Endothelial cell (in vitro differentiated cells): ENCODE results near the gene DLGAP5. TPM values are rescaled to one million over a fixed set of nuclear protein-coding genes. Genes with fewer than 3 reads are reported as not detected.

ENCODE experiments used
- DNase-seq: peaks from one replicate; pipeline ENCODE4 v3.0.0; 2021; ENCODE audit warnings: low spot score
- H3K27ac Mint-ChIP-seq: one replicate; pipeline ENCODE4 v1.8.0; 2021; ENCODE audit warnings: mixed read lengths, inconsistent platforms; ENCODE audit not compliant: unreplicated experiment
- H3K27me3 Mint-ChIP-seq: one replicate; pipeline ENCODE4 v1.8.0; 2021; ENCODE audit warnings: mild to moderate bottlenecking, moderate library complexity, mixed read lengths, inconsistent platforms; ENCODE audit not compliant: unreplicated experiment
- H3K36me3 Mint-ChIP-seq: one replicate; pipeline ENCODE4 v1.8.0; 2021; ENCODE audit warnings: mild to moderate bottlenecking, low read depth, mixed read lengths, inconsistent platforms; ENCODE audit not compliant: unreplicated experiment
- H3K4me1 Mint-ChIP-seq: one replicate; pipeline ENCODE4 v1.8.0; 2021; ENCODE audit warnings: mild to moderate bottlenecking, mixed read lengths, inconsistent platforms; ENCODE audit not compliant: unreplicated experiment
- H3K4me3 Mint-ChIP-seq: one replicate; pipeline ENCODE4 v1.8.0; 2021; ENCODE audit warnings: mild to moderate bottlenecking, mixed read lengths, inconsistent platforms; ENCODE audit not compliant: unreplicated experiment
- H3K9me3 Mint-ChIP-seq: one replicate; pipeline ENCODE4 v1.8.0; 2021; ENCODE audit warnings: mixed read lengths, inconsistent platforms; ENCODE audit not compliant: unreplicated experiment
- total RNA-seq: library from RNA; stranded (reverse); fragmentation: NEBNext Ultra II Directional; extraction: Animal tissue kit (Norgen Biotek cat#: 25700); gene quantifications from one replicate; pipeline ENCODE4 v1.2.1, GENCODE V29; 2021; ENCODE audit not compliant: unreplicated experiment
- TF ChIP-seq, protein P1 (sequence below): fragments of 200-600 bp; sonication (generic); IDR thresholded peaks from one replicate; pipeline ENCODE4 v1.5.0; 2021; ENCODE audit warnings: antibody characterized with exemption; ENCODE audit not compliant: unreplicated experiment

Gene DLGAP5
- total RNA-seq, 1 donor from 2014 or later: 12.8 TPM

DNA sequence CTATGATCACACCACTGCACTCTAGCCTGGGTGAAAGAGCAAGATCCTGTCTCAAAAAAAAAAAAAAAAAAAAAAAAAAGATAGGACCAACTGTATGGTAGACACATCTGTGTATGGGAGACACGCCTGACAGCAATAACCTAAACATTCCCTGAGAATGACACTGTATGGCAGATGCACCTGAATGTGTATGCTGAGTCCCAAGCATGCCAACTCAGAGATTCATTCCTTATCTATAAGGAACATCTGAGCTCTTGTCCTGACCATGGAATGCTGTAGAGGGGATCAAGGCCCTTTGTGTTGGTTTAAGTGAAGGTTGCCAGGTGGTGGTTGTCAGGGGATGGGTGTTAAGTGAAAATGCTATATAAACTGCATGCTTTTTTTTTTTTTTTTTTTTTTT, 81.5 kb downstream of the DLGAP5 start:
- no peak for DNase-seq
- Mint-ChIP-seq H3K9me3 (peaks cover 4% of the 10 kb centered on the region), H3K27ac (no peak overlapping the region), H3K4me3 (no peak overlapping the region), H3K36me3 (peaks cover 5% of the 10 kb centered on the region), H3K27me3 (peaks cover 4% of the 10 kb centered on the region), H3K4me1 (peaks cover 18% of the 10 kb centered on the region)
- TF ChIP-seq, protein P1, sequence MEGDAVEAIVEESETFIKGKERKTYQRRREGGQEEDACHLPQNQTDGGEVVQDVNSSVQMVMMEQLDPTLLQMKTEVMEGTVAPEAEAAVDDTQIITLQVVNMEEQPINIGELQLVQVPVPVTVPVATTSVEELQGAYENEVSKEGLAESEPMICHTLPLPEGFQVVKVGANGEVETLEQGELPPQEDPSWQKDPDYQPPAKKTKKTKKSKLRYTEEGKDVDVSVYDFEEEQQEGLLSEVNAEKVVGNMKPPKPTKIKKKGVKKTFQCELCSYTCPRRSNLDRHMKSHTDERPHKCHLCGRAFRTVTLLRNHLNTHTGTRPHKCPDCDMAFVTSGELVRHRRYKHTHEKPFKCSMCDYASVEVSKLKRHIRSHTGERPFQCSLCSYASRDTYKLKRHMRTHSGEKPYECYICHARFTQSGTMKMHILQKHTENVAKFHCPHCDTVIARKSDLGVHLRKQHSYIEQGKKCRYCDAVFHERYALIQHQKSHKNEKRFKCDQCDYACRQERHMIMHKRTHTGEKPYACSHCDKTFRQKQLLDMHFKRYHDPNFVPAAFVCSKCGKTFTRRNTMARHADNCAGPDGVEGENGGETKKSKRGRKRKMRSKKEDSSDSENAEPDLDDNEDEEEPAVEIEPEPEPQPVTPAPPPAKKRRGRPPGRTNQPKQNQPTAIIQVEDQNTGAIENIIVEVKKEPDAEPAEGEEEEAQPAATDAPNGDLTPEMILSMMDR: no peak

DNA sequence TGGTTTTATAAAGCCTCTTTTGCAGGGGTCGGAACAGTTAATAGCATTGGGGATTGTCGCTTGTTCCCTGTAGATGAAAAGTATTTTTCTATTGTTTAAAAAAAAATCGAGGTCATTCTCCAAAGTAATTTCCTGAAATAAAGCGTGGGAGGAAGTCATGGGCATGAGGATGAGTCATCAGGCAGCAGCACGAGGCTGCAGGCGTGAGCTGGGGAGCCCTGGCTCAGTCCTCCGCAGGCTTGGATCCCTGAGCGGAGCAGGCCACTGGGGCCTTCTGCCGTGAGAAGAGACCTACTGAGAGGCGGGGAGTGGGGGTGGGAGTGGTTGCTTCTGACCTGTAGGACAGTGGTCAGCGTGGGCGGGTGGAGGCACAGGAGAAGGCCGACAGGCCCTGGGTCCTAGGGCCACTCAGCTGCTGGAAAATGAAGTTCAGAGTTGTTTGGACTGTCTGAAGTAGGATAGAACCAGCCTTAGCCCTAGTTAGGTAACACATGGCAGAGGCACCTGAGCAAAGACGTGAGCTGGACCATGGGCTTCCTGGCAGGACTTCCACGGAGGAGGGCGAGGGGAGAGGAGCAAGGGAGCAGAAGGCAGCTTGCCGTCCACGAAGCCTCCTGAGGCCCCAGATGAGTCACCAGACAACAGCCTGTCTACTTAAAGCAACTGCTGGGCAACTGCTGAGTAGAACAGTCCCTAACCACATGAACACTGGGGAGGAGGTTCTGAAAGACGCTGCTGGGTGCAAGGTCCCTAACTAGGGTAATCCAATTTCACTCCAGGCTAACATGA, 83.4 kb downstream of the DLGAP5 start:
- peak; percentile 15 for DNase-seq
- TF ChIP-seq, protein P1: no peak
- H3K9me3 Mint-ChIP-seq: no peaks in the 10 kb centered on the region
- H3K36me3 Mint-ChIP-seq: no peaks in the 10 kb centered on the region
- H3K4me1 Mint-ChIP-seq: peaks cover 8% of the 10 kb centered on the region
- peak overlapping the region; percentile 49 for H3K27ac Mint-ChIP-seq
- H3K27me3 Mint-ChIP-seq: peaks cover 2% of the 10 kb centered on the region
- H3K4me3 Mint-ChIP-seq: no peak overlapping the region

DNA sequence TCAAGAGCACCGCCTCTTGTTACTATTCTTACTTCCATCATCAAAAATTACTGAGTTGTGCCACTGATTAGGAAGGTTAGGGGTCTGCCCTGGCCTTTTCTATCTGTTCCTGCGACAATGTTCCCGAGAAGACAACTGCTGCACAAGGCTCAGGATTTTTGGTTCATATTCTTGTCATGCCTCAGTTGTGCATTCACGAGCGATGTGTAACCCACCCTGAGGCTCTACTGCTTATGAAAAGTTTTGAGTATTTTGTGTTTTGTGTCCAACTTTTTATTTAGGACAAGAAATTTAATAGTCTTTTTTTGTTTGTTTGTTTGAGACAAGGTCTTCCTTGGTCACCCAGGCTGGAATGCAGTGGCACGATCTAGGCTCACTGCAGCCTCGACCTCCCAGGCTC, 85.4 kb downstream of the DLGAP5 start:
- Mint-ChIP-seq H3K27me3 (peaks cover 2% of the 10 kb centered on the region), H3K27ac (no peak overlapping the region), H3K9me3 (no peaks in the 10 kb centered on the region), H3K36me3 (no peaks in the 10 kb centered on the region), H3K4me1 (peaks cover 8% of the 10 kb centered on the region), H3K4me3 (no peak overlapping the region)
- TF ChIP-seq, protein P1: no peak
- DNase-seq: no peak

DNA sequence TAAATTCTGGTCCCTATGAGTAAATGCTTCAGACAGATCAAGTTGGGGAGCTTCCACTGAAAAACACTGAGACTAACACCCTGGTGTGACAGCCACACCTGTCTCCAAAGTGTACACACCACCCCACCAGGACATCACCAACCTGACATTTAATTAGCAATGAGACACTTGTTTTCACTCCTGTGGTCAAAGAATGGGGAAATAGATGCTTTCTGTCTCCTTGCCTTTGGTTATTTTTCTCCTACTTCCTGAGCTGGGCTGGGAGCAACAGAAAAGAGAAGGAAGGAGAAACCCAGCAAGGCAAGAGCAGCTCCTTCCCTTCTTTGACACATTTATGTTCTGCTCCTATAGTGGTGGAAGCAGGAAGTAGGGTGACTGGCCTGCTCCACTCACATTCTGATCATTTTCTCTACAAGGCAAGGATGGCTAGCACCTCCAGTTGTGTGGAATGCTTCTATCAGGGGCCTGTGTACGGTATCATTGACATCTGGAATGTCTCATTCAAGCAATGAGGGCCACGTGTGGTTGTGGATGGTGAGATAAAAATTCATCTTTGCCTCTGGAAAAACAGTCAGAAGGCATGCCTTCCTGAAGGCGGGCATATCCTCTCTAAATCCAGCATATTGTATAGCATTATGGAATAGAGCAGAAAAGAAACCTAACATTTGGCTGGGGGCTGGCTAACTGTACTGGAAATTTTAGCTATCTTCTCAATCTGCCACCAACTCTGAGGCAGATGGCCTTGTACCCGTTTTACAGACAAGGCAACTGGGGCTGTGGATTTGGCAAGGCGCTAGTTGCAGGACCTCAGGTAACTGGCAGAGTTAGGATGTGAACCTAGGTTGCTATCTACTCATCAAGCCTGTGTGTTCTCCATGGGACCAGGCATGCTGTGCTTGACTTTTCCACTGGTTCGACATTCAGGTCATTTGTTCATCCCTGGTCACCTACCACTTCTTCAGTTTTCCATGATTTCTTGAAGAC, 87.1 kb downstream of the DLGAP5 start:
- no peaks in the 10 kb centered on the region for H3K36me3 Mint-ChIP-seq
- no peak overlapping the region for H3K27ac Mint-ChIP-seq
- H3K9me3 Mint-ChIP-seq: no peaks in the 10 kb centered on the region
- H3K4me1 Mint-ChIP-seq: peaks cover 8% of the 10 kb centered on the region
- H3K4me3 Mint-ChIP-seq: no peak overlapping the region
- DNase-seq: no peak
- H3K27me3 Mint-ChIP-seq: no peaks in the 10 kb centered on the region
- TF ChIP-seq, protein P1: no peak
